ENCODE results near the gene NME3. TPM values are rescaled to one million over a fixed set of nuclear protein-coding genes. Genes with fewer than 3 reads are reported as not detected.

Gene NME3
- total RNA-seq, 1 donor from 2014 or later, result 56.9 TPM

DNA sequence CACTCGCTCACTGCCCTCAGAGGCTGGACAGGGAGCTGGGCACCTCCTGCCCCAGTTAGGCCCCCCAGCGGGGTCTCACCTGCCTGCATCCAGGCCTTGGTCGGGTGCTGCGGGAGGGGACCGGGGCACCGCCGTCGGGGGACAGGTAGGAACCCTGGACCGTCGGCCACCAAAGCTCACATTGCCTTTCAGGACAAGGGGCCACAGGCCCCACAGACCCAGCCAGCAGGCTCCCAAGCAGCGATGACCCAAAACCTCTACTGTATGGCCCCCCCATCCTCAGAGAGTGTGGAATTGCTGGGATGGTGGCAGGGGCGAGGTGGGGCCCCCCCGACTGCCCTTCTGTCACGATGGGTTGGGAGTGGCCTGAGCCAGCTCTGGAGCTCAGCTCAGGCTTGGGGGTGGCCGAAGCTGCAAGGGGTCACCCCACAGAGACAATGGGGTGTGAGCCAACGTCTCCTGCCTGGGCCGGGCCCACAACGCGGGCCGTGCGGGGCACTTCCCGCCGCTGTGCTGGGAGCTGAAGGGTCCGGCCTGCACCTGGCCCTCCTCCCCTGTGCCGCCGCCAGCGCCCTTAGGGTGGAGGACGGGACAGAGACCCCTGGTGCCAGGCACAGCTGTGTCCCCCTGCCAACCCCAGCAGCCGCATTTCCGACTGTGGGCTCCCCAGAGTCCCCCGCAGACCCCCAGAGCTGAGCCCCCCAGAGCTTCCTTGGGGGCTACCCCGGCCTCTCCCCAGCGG, 21.7 kb upstream of the NME3 start:
- no peaks in the 10 kb centered on the region for H3K27me3 ChIP-seq (ENCODE audit: control insufficient read depth, insufficient read depth, low read length)
- DNase-seq (ENCODE audit: low read depth) (no peak), FAIRE-seq (no peak)
- no peak overlapping the region for H3K4me3 ChIP-seq (ENCODE audit: low read depth, low read length)
- peaks cover 7% of the 10 kb centered on the region for H3K36me3 ChIP-seq (ENCODE audit: control insufficient read depth, insufficient read depth, low read length)
- no peak for TF ChIP-seq CTCF (IDR thresholded peaks at IDR 0.05; ENCODE audit: insufficient read depth, low read length, severe bottlenecking)

GRCh38 chr16:1791943-1792812, 20.8 kb upstream of the NME3 start:
- FAIRE-seq, result no peak
- DNase-seq (ENCODE audit: low read depth), result no peak
- TF ChIP-seq CTCF (IDR thresholded peaks at IDR 0.05; ENCODE audit: insufficient read depth, low read length, severe bottlenecking), result no peak
- Histone ChIP-seq H3K27me3 (ENCODE audit: control insufficient read depth, insufficient read depth, low read length) (no peaks in the 10 kb centered on the region), H3K36me3 (ENCODE audit: control insufficient read depth, insufficient read depth, low read length) (peaks cover 7% of the 10 kb centered on the region), H3K4me3 (ENCODE audit: low read depth, low read length) (no peak overlapping the region)

DNA sequence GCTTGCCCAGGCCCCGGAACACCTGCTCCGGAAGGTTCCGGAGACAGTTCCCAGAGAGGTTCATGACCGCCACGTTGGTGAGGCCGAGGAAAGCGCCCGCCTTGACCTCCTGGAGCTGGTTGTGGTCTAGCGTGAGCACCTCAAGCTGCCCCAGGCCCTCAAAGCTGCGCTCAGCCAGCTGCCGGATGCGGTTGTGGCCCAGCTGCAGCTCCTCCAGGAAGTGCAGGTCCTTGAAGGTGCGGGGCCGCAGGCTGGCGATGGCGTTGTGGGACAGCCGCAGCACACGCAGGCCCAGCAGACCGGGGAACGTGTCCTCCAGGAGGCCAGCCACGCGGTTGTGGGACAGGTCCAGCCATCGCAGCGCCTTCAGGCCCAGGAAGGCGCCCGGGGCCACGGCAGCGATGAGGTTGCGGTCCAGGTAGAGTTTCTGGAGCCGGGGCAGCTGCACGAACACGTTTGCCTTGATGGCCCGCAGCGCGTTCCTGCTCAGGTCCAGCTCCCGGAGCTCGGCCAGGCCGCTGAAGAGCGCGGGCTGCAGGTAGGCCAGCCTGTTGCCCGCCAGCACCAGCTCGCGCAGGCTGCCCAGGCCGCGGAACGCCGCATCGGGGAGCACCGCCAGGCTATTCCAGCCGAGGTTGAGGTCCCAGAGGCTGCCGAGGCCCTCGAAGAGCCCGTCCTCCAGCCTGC, 20.1 kb upstream of the NME3 start:
- H3K4me3 ChIP-seq (ENCODE audit: low read depth, low read length), result no peak overlapping the region
- FAIRE-seq (no peak), DNase-seq (ENCODE audit: low read depth) (no peak)
- no peaks in the 10 kb centered on the region for H3K27me3 ChIP-seq (ENCODE audit: control insufficient read depth, insufficient read depth, low read length)
- TF ChIP-seq CTCF (IDR thresholded peaks at IDR 0.05; ENCODE audit: insufficient read depth, low read length, severe bottlenecking), result no peak
- peaks cover 10% of the 10 kb centered on the region for H3K36me3 ChIP-seq (ENCODE audit: control insufficient read depth, insufficient read depth, low read length)

DNA sequence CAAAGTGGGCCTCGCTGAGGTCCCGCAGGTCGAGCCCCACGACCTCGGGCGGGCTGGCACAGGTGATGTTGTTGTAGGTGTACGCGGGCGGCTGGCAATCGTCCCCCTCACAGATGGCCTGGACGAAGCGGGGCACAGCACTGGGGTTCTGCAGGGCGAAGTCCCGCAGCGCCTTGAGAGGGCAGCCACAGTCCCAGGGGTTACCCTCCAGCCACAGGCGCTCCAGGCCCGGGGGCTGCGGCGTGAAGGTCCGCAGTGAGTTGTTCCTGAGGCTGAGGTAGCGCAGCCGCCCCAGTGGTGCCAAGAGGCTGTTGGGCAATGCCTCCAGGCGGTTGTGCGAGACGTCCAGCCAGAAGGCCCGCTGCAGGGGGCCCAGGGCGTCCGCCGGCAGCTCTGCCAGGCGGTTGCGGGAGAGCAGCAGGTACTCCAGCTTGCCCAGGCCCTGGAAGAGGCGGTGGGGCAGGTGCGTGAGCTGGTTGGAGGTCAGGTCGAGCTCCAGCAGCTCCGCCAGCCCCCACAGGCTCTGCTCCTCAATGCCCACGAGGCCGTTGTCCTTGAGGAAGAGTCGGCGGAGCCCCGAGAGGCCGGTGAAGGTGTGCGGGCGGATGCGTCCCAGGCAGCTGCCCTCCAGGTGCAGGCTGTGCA, 19.4 kb upstream of the NME3 start:
- no peak for FAIRE-seq
- no peak for TF ChIP-seq CTCF (IDR thresholded peaks at IDR 0.05; ENCODE audit: insufficient read depth, low read length, severe bottlenecking)
- no peak for DNase-seq (ENCODE audit: low read depth)
- Histone ChIP-seq H3K27me3 (ENCODE audit: control insufficient read depth, insufficient read depth, low read length) (no peaks in the 10 kb centered on the region), H3K36me3 (ENCODE audit: control insufficient read depth, insufficient read depth, low read length) (peaks cover 12% of the 10 kb centered on the region), H3K4me3 (ENCODE audit: low read depth, low read length) (no peak overlapping the region)

DNA sequence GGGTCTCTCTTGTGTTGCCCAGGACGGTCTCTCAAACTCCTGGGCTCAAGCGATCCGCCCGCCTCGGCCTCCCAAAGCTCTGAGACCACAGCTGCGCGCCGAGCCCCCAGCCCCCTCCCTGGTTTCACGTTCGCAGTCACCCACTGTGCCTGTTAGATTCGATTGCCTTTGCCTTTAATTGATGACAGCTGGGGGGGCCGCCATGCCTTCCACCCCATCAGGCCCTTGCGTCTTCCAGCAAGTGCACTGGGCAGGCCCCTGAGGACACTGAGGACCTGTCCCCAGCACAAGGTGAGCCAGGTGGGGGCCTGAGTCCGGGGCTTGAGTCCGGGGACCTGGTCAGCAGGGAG, 18.9 kb upstream of the NME3 start:
- peaks cover 12% of the 10 kb centered on the region for H3K36me3 ChIP-seq (ENCODE audit: control insufficient read depth, insufficient read depth, low read length)
- no peak for FAIRE-seq
- no peak for DNase-seq (ENCODE audit: low read depth)
- no peak for TF ChIP-seq CTCF (IDR thresholded peaks at IDR 0.05; ENCODE audit: insufficient read depth, low read length, severe bottlenecking)
- no peaks in the 10 kb centered on the region for H3K27me3 ChIP-seq (ENCODE audit: control insufficient read depth, insufficient read depth, low read length)
- H3K4me3 ChIP-seq (ENCODE audit: low read depth, low read length), result no peak overlapping the region
